Activated naive CD4-positive, alpha-beta T cell treated with anti-CD3 and anti-CD28 coated beads for 36 hours (primary cell): ENCODE results near the gene BRIX1. TPM values are rescaled to one million over a fixed set of nuclear protein-coding genes. Genes with fewer than 3 reads are reported as not detected.

ENCODE experiments used
- CTCF ChIA-PET: fragments of 350-600 bp; sonication (Branson Sonifier 250); formaldehyde crosslinking; loops from one replicate; lab custom pipeline; 2021; ENCODE audit warnings: antibody characterized with exemption; lab: Charles Lee
- DNase-seq: peaks from one replicate; pipeline ENCODE4 v3.0.0-alpha.2; 2020
- H3K27ac Mint-ChIP-seq: one replicate; pipeline ENCODE4 v1.8.0; 2021; ENCODE audit warnings: mild to moderate bottlenecking, mixed read lengths
- H3K27me3 Mint-ChIP-seq: one replicate; pipeline ENCODE4 v1.8.0; 2021; ENCODE audit warnings: low read depth, mixed read lengths
- H3K36me3 Mint-ChIP-seq: one replicate; pipeline ENCODE4 v1.8.0; 2021; ENCODE audit warnings: low read depth, mixed read lengths
- H3K4me1 Mint-ChIP-seq: one replicate; pipeline ENCODE4 v1.8.0; 2021; ENCODE audit warnings: low read depth, mixed read lengths
- H3K4me3 Mint-ChIP-seq: one replicate; pipeline ENCODE4 v1.8.0; 2021; ENCODE audit warnings: mild to moderate bottlenecking, moderate library complexity, mixed read lengths
- H3K9me3 Mint-ChIP-seq: one replicate; pipeline ENCODE4 v1.8.0; 2021; ENCODE audit warnings: mixed read lengths
- intact Hi-C: fragments of 100-400 bp; cut with micrococcal nuclease; formaldehyde crosslinking; loops from one replicate; pipeline ENCODE4 v1.15.1; 2023
- total RNA-seq, 2 experiments: library from RNA; stranded (reverse); gene quantifications; one replicate each; pipeline ENCODE4 v1.2.3, GENCODE V29; 2021

The BRIX1 gene
- total RNA-seq, 2 experiments from 2014 or later = 66.5 to 69.0 TPM

- Mint-ChIP-seq H3K27ac (peak overlapping the region; percentile 94), H3K4me1 (peaks cover 34% of the 10 kb centered on the region), H3K4me3 (peak overlapping the region; percentile 94), H3K36me3 (peaks cover 22% of the 10 kb centered on the region), H3K9me3 (no peaks in the 10 kb centered on the region), H3K27me3 (no peaks in the 10 kb centered on the region)
- intact Hi-C loops = loop anchor here (2.0 kb wide), 1 partner anchor 28 kb away; no protein-coding TSS in a partner anchor
- CTCF ChIA-PET = interaction anchor here (1.2 to 2.5 kb wide), 3 partner anchors 14 to 73 kb away, joined by 3 to 11 read pairs (median 3); partner anchors contain the start of genes BRIX1 and RAD1
- DNase-seq = no peak
Measured at GRCh38 chr5:34930462-34930844, 14.9 kb downstream of the BRIX1 start.

DNA sequence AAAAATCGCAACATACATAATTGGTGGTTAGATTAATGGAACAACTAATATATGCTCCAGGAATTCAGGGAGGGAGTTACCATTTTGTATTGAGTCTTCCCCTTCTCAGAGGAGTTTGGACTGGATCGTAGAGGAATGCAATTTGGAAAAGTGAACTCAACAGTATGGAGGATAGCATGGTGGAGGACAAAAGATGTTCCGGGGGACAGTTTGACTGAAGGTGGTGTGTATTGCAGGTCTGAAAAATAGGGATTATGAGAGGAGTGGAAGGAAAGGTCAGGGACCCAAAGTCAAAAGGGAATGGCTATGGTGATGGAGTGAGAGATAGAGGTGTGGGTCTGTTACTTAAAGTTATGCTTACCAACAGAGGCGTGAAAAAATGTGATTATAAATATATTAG is 15.4 kb downstream of the BRIX1 start:
- DNase-seq = no peak
- Mint-ChIP-seq H3K36me3 (peaks cover 19% of the 10 kb centered on the region), H3K27me3 (no peaks in the 10 kb centered on the region), H3K4me3 (peak overlapping the region; percentile 94), H3K4me1 (peaks cover 33% of the 10 kb centered on the region), H3K9me3 (no peaks in the 10 kb centered on the region), H3K27ac (peak overlapping the region; percentile 94)
- intact Hi-C loops = loop anchor here (2.0 kb wide), 1 partner anchor 28 kb away; no protein-coding TSS in a partner anchor
- CTCF ChIA-PET = interaction anchor here (1.5 to 2.5 kb wide), 2 partner anchors 15 to 73 kb away, joined by 3 to 11 read pairs; partner anchors contain the start of genes BRIX1 and RAD1

- intact Hi-C loops = no loop called here
- Mint-ChIP-seq H3K27ac (no peak overlapping the region), H3K36me3 (peaks cover 23% of the 10 kb centered on the region), H3K4me1 (peaks cover 29% of the 10 kb centered on the region), H3K27me3 (no peaks in the 10 kb centered on the region), H3K9me3 (no peaks in the 10 kb centered on the region), H3K4me3 (no peak overlapping the region)
- DNase-seq = no peak
- CTCF ChIA-PET = no interaction called here
Measured at GRCh38 chr5:34932947-34933346, 17.4 kb downstream of the BRIX1 start.

GRCh38 chr5:34941936-34942335 is 26.4 kb downstream of the BRIX1 start:
- H3K27me3 Mint-ChIP-seq = no peaks in the 10 kb centered on the region
- peaks cover 34% of the 10 kb centered on the region for H3K36me3 Mint-ChIP-seq
- no peak for DNase-seq
- no peaks in the 10 kb centered on the region for H3K4me1 Mint-ChIP-seq
- no peaks in the 10 kb centered on the region for H3K9me3 Mint-ChIP-seq
- CTCF ChIA-PET = no interaction called here
- no peak overlapping the region for H3K4me3 Mint-ChIP-seq
- intact Hi-C loops = no loop called here
- H3K27ac Mint-ChIP-seq = no peak overlapping the region

DNA sequence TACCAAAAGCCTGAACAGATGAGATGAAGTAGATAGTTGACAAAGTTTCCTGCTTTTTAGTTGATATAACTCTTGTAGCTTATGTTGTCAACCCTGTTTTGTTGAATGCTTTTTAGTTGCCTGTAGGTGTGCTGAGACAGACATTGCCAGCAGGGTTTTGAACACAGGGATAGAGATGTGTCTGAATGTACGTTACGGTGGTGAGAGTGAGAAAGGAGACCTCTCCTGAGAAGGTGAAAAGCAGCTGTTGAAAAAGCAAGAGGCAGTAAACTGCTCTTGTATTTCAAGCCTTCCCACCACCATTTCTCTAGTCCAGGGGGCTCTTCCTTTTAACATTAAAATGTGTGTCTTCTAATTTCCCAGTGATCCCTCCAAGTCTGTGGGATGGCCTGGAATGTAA is 28.5 kb downstream of the BRIX1 start:
- DNase-seq = no peak
- intact Hi-C loops = no loop called here
- no peak overlapping the region for H3K27ac Mint-ChIP-seq
- CTCF ChIA-PET = interaction anchor here (0.5 to 1.1 kb wide), 4 partner anchors 9 to 855 kb away, joined by 3 to 5 read pairs (median 4); partner anchors contain the start of gene DNAJC21
- H3K4me3 Mint-ChIP-seq = no peak overlapping the region
- no peaks in the 10 kb centered on the region for H3K4me1 Mint-ChIP-seq
- peaks cover 29% of the 10 kb centered on the region for H3K36me3 Mint-ChIP-seq
- H3K9me3 Mint-ChIP-seq = no peaks in the 10 kb centered on the region
- no peaks in the 10 kb centered on the region for H3K27me3 Mint-ChIP-seq

GRCh38 chr5:34944460-34945047 is 29.0 kb downstream of the BRIX1 start:
- Mint-ChIP-seq H3K4me1 (no peaks in the 10 kb centered on the region), H3K9me3 (no peaks in the 10 kb centered on the region), H3K4me3 (no peak overlapping the region), H3K27ac (no peak overlapping the region), H3K27me3 (no peaks in the 10 kb centered on the region), H3K36me3 (peaks cover 27% of the 10 kb centered on the region)
- intact Hi-C loops = no loop called here
- DNase-seq = no peak
- CTCF ChIA-PET = interaction anchor here (0.6 to 0.8 kb wide), 3 partner anchors 15 to 59 kb away, joined by 3 read pairs; partner anchors contain the start of gene DNAJC21

- peaks cover 14% of the 10 kb centered on the region for H3K4me1 Mint-ChIP-seq
- H3K27ac Mint-ChIP-seq = no peak overlapping the region
- CTCF ChIA-PET = interaction anchor here (0.6 to 4.3 kb wide), 4 partner anchors 9 to 293 kb away, joined by 3 to 26 read pairs (median 3); no protein-coding TSS in a partner anchor
- no peaks in the 10 kb centered on the region for H3K27me3 Mint-ChIP-seq
- intact Hi-C loops = no loop called here
- no peak for DNase-seq
- no peak overlapping the region for H3K4me3 Mint-ChIP-seq
- H3K9me3 Mint-ChIP-seq = no peaks in the 10 kb centered on the region
- H3K36me3 Mint-ChIP-seq = peaks cover 11% of the 10 kb centered on the region
Measured at GRCh38 chr5:34957321-34957720, 41.8 kb downstream of the BRIX1 start.

DNA sequence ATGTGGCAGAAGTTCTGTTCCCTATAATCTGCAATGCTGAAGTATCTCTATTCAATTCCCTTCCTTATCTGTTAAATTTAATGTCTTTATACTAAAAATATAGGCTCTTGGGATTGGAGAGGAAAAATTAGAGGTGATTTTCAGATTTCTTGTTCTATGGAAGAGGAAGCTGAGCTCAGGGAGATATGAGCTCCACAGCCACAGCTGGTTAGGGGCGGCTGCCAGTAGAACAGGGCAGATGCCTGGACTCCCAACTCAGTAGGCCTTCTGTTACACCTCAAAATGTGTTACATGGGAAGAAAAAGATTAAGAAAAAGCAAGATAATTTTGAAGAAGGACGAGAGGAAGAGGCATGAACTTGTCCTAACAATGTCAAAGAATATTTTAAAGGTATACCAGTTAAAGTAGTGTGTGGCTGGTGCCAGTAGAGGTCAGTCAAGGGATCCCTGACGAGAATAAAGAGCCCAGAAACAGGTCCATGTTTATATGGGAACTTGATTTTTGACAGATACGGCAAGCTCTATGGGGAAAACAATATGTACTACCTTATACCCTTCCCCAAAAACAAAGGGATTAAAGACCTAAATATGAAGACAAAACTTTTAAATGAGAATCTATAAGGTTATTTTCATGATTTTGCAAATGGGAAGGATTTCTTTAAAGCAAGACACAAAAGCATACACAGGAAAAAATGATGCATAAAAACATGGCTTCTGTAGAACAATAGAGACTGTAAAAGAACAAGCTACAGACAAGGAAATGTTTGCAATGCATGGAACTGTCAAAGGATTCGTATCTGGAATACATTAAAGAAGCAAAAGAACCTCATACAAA is 42.6 kb downstream of the BRIX1 start:
- Mint-ChIP-seq H3K27me3 (no peaks in the 10 kb centered on the region), H3K36me3 (peaks cover 9% of the 10 kb centered on the region), H3K27ac (no peak overlapping the region), H3K4me3 (no peak overlapping the region), H3K4me1 (peaks cover 14% of the 10 kb centered on the region), H3K9me3 (no peaks in the 10 kb centered on the region)
- DNase-seq = peak; percentile 32
- intact Hi-C loops = loop anchor here (1.0 to 2.0 kb wide), 2 partner anchors 27 to 45 kb away; no protein-coding TSS in a partner anchor
- CTCF ChIA-PET = interaction anchor here (0.6 to 4.3 kb wide), 6 partner anchors 10 to 440 kb away, joined by 3 to 26 read pairs (median 3); no protein-coding TSS in a partner anchor

GRCh38 chr5:34959323-34959722 is 43.8 kb downstream of the BRIX1 start:
- no peaks in the 10 kb centered on the region for H3K9me3 Mint-ChIP-seq
- peaks cover 14% of the 10 kb centered on the region for H3K4me1 Mint-ChIP-seq
- H3K4me3 Mint-ChIP-seq = no peak overlapping the region
- H3K27ac Mint-ChIP-seq = no peak overlapping the region
- no peaks in the 10 kb centered on the region for H3K27me3 Mint-ChIP-seq
- peaks cover 8% of the 10 kb centered on the region for H3K36me3 Mint-ChIP-seq
- intact Hi-C loops = loop anchor here (2.0 kb wide), 1 partner anchor 29 kb away; no protein-coding TSS in a partner anchor
- peak; percentile 23 for DNase-seq
- CTCF ChIA-PET = interaction anchor here (4.3 kb wide), 1 partner anchor 44 kb away, joined by 26 read pairs; no protein-coding TSS in a partner anchor

DNA sequence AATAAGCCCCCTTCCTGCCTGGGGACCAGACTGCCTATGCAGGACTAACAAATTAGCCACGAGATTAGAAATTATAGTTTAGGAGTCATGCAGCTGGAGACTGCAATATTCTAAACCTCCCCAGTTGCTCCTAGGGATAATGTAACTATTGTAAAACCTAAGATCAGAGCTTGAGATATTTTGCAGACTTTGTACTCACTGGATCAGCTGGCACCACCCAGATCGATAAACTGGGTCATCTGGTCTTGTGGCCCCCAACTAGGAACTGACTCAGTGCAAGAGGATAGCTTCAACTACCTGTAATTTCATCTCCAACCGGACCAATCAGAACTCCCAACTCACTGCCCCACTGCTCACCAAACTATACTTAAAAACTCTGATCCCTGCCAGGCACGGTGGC is 52.0 kb downstream of the BRIX1 start:
- CTCF ChIA-PET = no interaction called here
- Mint-ChIP-seq H3K27ac (no peak overlapping the region), H3K4me1 (no peaks in the 10 kb centered on the region), H3K27me3 (no peaks in the 10 kb centered on the region), H3K36me3 (peaks cover 21% of the 10 kb centered on the region), H3K9me3 (peaks cover 7% of the 10 kb centered on the region), H3K4me3 (no peak overlapping the region)
- DNase-seq = no peak
- intact Hi-C loops = no loop called here

DNA sequence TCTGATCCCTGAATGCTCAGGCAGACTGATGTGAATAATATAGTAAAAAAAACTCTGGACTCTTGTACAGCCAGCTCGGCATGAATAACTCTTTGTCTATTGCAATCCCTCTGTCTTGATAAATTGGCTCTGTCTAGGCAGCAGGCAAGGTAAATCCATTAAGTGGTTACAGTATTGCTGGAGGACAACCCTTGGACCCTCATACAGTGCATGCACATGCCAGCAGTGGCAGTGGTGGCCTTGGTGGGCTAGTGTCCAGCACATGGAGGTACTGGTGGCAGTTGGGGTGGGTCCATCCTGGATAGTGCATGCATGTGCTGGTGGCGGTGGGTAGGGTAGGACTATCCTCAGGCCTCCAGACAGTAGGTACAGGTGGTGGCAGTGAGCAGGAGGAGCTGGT is 52.7 kb downstream of the BRIX1 start:
- Mint-ChIP-seq H3K9me3 (peaks cover 7% of the 10 kb centered on the region), H3K27ac (no peak overlapping the region), H3K36me3 (peaks cover 21% of the 10 kb centered on the region), H3K27me3 (no peaks in the 10 kb centered on the region), H3K4me3 (no peak overlapping the region), H3K4me1 (no peaks in the 10 kb centered on the region)
- CTCF ChIA-PET = no interaction called here
- intact Hi-C loops = no loop called here
- no peak for DNase-seq

DNA sequence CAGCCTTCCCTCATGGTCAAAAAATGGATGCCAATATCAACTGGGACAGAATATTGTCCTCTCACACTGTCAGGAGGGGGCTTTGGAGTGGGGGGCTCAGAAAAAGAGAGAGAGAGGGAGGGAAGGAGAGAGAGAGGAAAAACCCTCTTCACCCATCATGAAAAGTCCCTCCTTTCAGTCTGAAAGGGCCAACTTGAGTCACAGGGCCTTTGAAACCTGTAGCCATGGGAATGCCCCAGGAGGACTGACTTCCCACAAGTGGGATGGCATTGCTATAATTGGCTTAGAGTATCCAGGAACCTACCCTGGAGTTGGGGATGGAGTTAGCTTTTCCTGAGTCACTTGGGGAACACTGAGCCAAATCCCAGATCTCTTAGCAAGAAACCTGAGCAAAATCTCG is 55.0 kb downstream of the BRIX1 start:
- peaks cover 2% of the 10 kb centered on the region for H3K27me3 Mint-ChIP-seq
- DNase-seq = no peak
- no peak overlapping the region for H3K4me3 Mint-ChIP-seq
- H3K36me3 Mint-ChIP-seq = peaks cover 19% of the 10 kb centered on the region
- intact Hi-C loops = no loop called here
- CTCF ChIA-PET = no interaction called here
- peaks cover 6% of the 10 kb centered on the region for H3K9me3 Mint-ChIP-seq
- no peak overlapping the region for H3K27ac Mint-ChIP-seq
- no peaks in the 10 kb centered on the region for H3K4me1 Mint-ChIP-seq
